Calu3 (cell line): ENCODE measurements around the gene GJA5. TPM values are rescaled to one million over a fixed set of nuclear protein-coding genes. Genes with fewer than 3 reads are reported as not detected.

Experiments used
- BruUV-seq: library from RNA; stranded (reverse); fragments of 400-500 nt; replicated peaks from 2 replicates; lab custom pipeline; 2021; lab: Mats Ljungman, UMichigan
- CTCF ChIA-PET: fragments of 300-600 bp; sonication (Branson Sonifier 250); formaldehyde crosslinking; loops from one replicate; lab custom pipeline; 2022; ENCODE audit warnings: antibody characterized with exemption; lab: Charles Lee
- DNase-seq: peaks from one replicate; pipeline ENCODE4 v3.0.0; 2022
- H3K27ac Mint-ChIP-seq: one replicate; pipeline ENCODE4 v1.8.0; 2022; ENCODE audit warnings: mixed read lengths; ENCODE audit not compliant: unreplicated experiment
- H3K27me3 Mint-ChIP-seq: one replicate; pipeline ENCODE4 v1.8.0; 2022; ENCODE audit warnings: mixed read lengths; ENCODE audit not compliant: unreplicated experiment
- H3K36me3 Mint-ChIP-seq: one replicate; pipeline ENCODE4 v1.8.0; 2022; ENCODE audit warnings: mild to moderate bottlenecking, moderate library complexity, mixed read lengths; ENCODE audit not compliant: insufficient read depth, unreplicated experiment
- H3K4me1 Mint-ChIP-seq: one replicate; pipeline ENCODE4 v1.8.0; 2022; ENCODE audit warnings: mild to moderate bottlenecking, low read depth, mixed read lengths; ENCODE audit not compliant: unreplicated experiment
- H3K4me3 Mint-ChIP-seq: one replicate; pipeline ENCODE4 v1.8.0; 2022; ENCODE audit warnings: mild to moderate bottlenecking, low read depth, moderate library complexity, mixed read lengths; ENCODE audit not compliant: unreplicated experiment
- H3K9me3 Mint-ChIP-seq: one replicate; pipeline ENCODE4 v1.8.0; 2022; ENCODE audit warnings: low read depth, mixed read lengths; ENCODE audit not compliant: unreplicated experiment
- intact Hi-C: fragments of 100-400 bp; cut with micrococcal nuclease; formaldehyde crosslinking; loops from one replicate; pipeline ENCODE4 v1.10.0; 2022; ENCODE audit not compliant: unreplicated experiment
- total RNA-seq: library from RNA; stranded (reverse); gene quantifications from 2 replicates; pipeline ENCODE4 v1.2.3, GENCODE V29; 2022
- TF ChIP-seq, protein P1 (sequence below): fragments of 200-600 bp; IDR thresholded peaks from one replicate; pipeline ENCODE4 v1.8.0; 2022; ENCODE audit warnings: antibody characterized with exemption; ENCODE audit not compliant: unreplicated experiment

Gene GJA5
- total RNA-seq, 1 experiment from 2014 or later, result not detected

DNA sequence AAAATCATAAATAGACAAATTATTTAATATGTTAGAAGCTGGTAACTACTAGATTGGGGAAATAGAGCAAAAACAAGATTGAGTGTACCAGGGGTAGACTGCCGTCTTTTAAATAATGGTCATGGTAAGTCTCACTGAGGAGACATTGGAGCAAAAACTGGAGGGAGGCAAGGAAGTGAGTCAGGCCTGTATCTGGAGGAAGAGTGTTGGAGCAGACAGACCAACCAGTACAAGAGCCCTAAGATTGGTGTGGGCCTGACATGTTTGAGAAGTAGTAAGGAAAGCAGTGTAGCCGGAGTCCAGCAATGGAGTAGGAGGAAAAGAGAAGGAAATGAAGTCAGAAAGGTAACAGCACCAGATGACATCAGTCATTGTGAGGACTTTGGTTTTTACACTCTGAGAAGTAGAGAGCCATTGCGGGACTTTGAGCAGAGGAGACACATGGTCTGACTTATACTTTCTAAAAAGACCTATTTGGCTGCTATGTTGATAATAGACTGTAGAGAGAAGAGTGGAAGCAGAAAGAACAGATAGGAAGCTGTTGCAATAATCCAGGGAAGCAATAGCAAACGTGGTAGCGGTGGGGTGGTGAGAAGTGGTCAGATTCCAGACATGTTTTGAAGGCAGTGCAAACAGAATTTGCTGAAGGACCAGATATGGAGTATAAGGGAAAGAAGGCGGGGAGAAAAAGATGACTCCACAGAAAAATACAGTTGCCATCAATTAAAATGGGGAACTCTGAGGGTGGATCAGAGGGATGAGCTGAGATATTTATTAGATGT, 44.7 kb upstream of the GJA5 start:
- no peak overlapping the region for H3K4me3 Mint-ChIP-seq
- CTCF ChIA-PET, result no interaction called here

DNA sequence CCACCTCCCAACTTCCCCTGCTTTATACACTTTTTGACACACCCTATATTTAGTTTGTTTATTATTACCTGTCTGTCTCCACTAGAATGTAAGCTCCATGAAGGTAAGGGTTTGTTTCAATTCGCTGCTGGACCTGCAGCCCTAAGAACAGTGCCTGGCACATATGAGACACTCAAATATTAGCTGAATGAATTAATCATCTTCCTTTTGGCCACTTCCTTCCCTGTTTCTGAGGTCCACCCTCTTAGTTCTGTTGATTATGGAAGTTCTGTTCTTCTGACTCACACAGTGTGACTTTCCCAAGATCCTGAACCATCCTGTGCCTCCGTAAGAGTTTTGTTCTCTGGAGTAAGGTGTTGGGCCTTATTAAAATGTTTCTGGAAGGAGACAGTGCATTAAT, 40.4 kb upstream of the GJA5 start:
- DNase-seq, result no peak
- intact Hi-C loops, result no loop called here
- Mint-ChIP-seq H3K36me3 (no peaks in the 10 kb centered on the region), H3K4me3 (no peak overlapping the region), H3K9me3 (peaks cover 4% of the 10 kb centered on the region), H3K27ac (no peak overlapping the region), H3K4me1 (no peaks in the 10 kb centered on the region), H3K27me3 (no peaks in the 10 kb centered on the region)
- TF ChIP-seq, protein P1, sequence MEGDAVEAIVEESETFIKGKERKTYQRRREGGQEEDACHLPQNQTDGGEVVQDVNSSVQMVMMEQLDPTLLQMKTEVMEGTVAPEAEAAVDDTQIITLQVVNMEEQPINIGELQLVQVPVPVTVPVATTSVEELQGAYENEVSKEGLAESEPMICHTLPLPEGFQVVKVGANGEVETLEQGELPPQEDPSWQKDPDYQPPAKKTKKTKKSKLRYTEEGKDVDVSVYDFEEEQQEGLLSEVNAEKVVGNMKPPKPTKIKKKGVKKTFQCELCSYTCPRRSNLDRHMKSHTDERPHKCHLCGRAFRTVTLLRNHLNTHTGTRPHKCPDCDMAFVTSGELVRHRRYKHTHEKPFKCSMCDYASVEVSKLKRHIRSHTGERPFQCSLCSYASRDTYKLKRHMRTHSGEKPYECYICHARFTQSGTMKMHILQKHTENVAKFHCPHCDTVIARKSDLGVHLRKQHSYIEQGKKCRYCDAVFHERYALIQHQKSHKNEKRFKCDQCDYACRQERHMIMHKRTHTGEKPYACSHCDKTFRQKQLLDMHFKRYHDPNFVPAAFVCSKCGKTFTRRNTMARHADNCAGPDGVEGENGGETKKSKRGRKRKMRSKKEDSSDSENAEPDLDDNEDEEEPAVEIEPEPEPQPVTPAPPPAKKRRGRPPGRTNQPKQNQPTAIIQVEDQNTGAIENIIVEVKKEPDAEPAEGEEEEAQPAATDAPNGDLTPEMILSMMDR, result no peak
- CTCF ChIA-PET, result no interaction called here
- no TSS peak for BruUV-seq

More for the DNA sequence above, 44.7 kb upstream of the GJA5 start:
- Mint-ChIP-seq H3K27ac (no peak overlapping the region), H3K4me1 (no peaks in the 10 kb centered on the region), H3K27me3 (no peaks in the 10 kb centered on the region), H3K9me3 (peaks cover 4% of the 10 kb centered on the region), H3K36me3 (no peaks in the 10 kb centered on the region)
- no peak for DNase-seq
- BruUV-seq, result no TSS peak
- TF ChIP-seq, protein P1, result no peak
- intact Hi-C loops, result loop anchor here (5.0 kb wide), 1 partner anchor 47 kb away; no protein-coding TSS in a partner anchor

DNA sequence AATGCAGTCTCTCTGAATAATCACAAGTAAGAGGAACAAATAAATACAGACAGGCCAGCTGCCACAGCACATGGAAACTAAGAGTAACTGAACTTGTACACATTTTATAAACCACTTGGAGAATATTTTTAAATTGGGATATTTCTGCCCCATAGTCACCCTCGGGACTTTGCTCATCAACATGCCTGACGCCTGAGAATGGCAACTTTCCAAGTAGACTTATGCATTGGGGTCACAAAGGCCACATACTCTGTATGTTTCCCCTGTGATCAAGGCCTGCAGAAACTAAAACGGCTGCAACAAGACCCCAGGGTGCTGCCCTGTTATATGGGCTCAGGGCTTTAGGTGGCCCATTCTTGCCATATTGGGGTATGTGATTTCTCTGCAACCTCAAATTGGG, 38.3 kb upstream of the GJA5 start:
- intact Hi-C loops, result no loop called here
- TF ChIP-seq, protein P1, result no peak
- BruUV-seq, result no TSS peak
- Mint-ChIP-seq H3K27me3 (no peaks in the 10 kb centered on the region), H3K27ac (no peak overlapping the region), H3K36me3 (no peaks in the 10 kb centered on the region), H3K9me3 (no peaks in the 10 kb centered on the region), H3K4me3 (no peak overlapping the region), H3K4me1 (no peaks in the 10 kb centered on the region)
- CTCF ChIA-PET, result no interaction called here
- no peak for DNase-seq

DNA sequence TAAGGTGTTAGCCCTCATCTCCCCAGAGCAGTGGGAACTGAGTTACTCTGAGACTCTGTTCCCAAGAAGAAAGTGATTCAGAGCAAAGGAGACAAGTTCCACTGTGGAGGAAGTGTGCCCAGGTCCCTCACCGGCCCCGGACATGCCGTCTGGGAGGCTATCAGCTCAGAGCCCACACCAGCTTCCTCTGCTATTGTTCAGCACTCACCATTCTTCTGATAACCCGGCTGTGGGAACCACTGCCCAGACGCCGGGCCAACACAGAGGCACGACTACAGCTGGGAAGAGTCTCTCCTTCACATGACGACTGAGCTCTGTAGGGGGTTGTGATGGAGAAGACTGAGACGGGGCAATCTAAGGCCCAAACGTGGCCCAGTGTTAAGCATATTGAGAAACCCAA, 34.2 kb upstream of the GJA5 start:
- Mint-ChIP-seq H3K4me3 (no peak overlapping the region), H3K27ac (no peak overlapping the region), H3K36me3 (no peaks in the 10 kb centered on the region), H3K27me3 (no peaks in the 10 kb centered on the region), H3K9me3 (peaks cover 3% of the 10 kb centered on the region), H3K4me1 (no peaks in the 10 kb centered on the region)
- TF ChIP-seq, protein P1, result no peak
- BruUV-seq, result no TSS peak
- CTCF ChIA-PET, result no interaction called here
- DNase-seq, result no peak
- intact Hi-C loops, result no loop called here
